Nephron progenitor cell (in vitro differentiated cells): ENCODE data around the gene EEF2KMT.
A peak's percentile ranks its signal among the peaks of the same experiment; 100 is the strongest.

Experiments used
- DNase-seq: peaks from one replicate; pipeline ENCODE4 v3.0.0; 2021
- H3K27ac Mint-ChIP-seq: 2 replicates; pipeline ENCODE4 v1.8.0; 2021; ENCODE audit warnings: mild to moderate bottlenecking, moderate library complexity, mixed read lengths
- H3K27me3 Mint-ChIP-seq: 2 replicates; pipeline ENCODE4 v1.8.0; 2021; ENCODE audit warnings: mild to moderate bottlenecking, low read depth, mixed read lengths; ENCODE audit not compliant: poor library complexity
- H3K36me3 Mint-ChIP-seq: 2 replicates; pipeline ENCODE4 v1.8.0; 2021; ENCODE audit warnings: low read depth, mixed read lengths
- H3K4me1 Mint-ChIP-seq: 2 replicates; pipeline ENCODE4 v1.8.0; 2021; ENCODE audit warnings: mixed read lengths
- H3K4me3 Mint-ChIP-seq: 2 replicates; pipeline ENCODE4 v1.8.0; 2021; ENCODE audit warnings: mild to moderate bottlenecking, moderate library complexity, mixed read lengths
- H3K9me3 Mint-ChIP-seq: 2 replicates; pipeline ENCODE4 v1.8.0; 2021; ENCODE audit warnings: mild to moderate bottlenecking, moderate library complexity, mixed read lengths
- CTCF ChIP-seq: fragments of 200-600 bp; sonication (generic); IDR thresholded peaks from 2 replicates; pipeline ENCODE4 v1.5.0; 2021; ENCODE audit warnings: antibody characterized with exemption

Gene EEF2KMT

GRCh38 chr16:5036228-5037156, 61.1 kb downstream of the EEF2KMT start:
- Mint-ChIP-seq H3K4me3 (no peak overlapping the region), H3K36me3 (no peaks in the 10 kb centered on the region), H3K9me3 (no peaks in the 10 kb centered on the region), H3K4me1 (peaks cover 43% of the 10 kb centered on the region), H3K27me3 (peaks cover 32% of the 10 kb centered on the region), H3K27ac (no peak overlapping the region)
- DNase-seq: no peak
- TF ChIP-seq CTCF: no peak

- H3K4me1 Mint-ChIP-seq: peaks cover 36% of the 10 kb centered on the region
Observed at GRCh38 chr16:5035909-5036227, 61.7 kb downstream of the EEF2KMT start.

More at GRCh38 chr16:5035909-5036227, 61.7 kb downstream of the EEF2KMT start:
- no peak for TF ChIP-seq CTCF
- Mint-ChIP-seq H3K27me3 (peaks cover 31% of the 10 kb centered on the region), H3K27ac (no peak overlapping the region), H3K9me3 (no peaks in the 10 kb centered on the region), H3K36me3 (no peaks in the 10 kb centered on the region), H3K4me3 (peak overlapping the region; percentile 44)
- no peak for DNase-seq
